GM21717 (cell line): ENCODE results near the gene SLC22A2.

Experiments
- ATAC-seq: cut with Tn5 transposase; IDR thresholded peaks from one replicate; pipeline ENCODE4 v1.9.1; 2021; ENCODE audit warnings: mild to moderate bottlenecking, moderate library complexity; ENCODE audit not compliant: unreplicated experiment

SLC22A2 gene

DNA sequence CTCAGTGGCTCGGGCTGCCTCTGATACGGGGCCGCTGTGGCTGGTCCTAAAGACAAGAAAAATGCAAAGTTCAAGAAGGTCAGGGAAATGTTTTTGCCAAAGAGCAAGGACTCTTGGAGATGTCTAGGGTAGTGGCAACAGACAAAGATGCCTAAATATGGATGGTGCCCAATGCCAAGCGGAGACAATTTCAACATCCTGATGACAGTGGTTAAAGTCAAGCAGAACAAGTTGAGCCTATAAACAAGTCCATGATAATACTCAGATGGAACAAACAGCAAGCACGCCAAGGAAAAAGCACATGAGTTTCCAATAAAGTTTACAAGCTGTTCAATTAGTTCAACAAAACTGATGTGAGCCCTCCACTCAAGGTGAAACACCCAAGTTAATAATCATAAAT is 85.9 kb downstream of the SLC22A2 start:
- no peak for ATAC-seq

DNA sequence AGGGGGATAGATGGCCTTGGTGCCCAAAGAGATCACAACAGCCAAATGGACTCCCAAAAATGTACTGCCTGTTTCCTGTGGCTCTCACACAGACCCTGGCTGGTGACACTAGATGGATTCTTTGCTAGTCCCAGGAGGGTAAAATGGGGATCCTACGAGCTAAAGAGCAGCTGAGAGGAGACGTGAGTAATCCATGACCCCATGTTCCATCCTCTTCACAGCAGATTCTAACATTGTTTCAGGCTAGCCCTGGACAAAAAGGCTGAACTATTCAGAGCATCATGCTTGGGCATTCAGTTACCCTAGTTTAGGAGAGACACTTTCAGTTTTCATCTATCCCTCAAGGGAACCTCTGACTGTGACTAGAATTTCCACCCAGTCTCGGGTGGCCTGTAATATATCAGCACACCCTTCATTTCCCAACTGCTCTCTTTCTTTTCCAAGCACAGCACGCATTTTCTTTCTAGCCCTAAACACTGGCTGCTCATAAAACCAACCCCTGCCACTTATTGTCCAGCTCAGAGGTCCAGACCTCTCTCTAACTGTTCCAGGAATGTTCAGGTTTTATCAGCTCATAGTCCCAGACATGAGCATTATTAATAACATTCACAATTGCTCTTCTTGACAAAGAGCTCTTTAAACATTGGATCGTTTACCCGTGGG is 88.5 kb downstream of the SLC22A2 start:
- ATAC-seq = no peak

DNA sequence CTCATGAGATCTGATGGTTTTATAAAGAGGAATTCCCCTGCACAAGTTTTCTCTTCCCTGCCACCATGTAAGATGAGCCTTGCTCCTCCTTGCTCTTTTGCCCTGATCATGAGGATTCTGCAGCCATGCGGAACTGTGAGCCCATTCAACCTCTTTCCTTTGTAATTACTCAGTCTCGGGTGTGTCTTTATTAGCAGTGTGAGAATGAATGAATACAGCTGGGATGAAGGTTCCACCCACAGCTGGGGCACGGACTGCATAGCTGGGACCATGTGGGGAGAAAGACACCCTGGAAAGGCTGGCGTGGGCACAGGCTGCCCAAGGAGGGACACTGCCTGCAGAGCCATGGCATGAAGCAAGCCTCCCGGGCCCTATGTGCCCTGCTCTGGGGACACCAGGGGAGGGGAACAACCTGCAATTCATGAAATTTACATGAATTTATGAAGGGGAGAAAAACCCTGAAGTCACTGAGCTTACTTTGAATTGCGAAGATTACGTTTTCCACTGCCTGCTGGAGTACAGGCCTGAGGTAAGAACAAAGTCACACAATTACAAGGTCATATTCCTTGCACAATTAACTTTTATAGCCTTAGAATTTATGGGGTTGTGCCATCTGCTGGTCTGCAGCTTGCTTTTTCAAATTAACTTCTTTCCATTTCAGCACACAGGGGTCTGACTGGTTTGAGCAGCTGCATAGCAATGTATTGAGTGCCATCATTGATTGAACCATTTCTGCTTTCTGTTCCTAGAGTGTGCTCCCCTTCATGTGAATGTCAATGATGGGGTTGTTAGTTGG is 90.8 kb downstream of the SLC22A2 start:
- no peak for ATAC-seq
